ENCODE data around the gene OGT. TPM values are rescaled to one million over a fixed set of nuclear protein-coding genes. Genes with fewer than 3 reads are reported as not detected.

Gene OGT
- total RNA-seq, 1 donor: 200 TPM

GRCh38 chrX:71577682-71578081 lies 44.8 kb downstream of the OGT start:
- Histone ChIP-seq H3K27me3 (ENCODE audit: insufficient read depth, low read length) (no peaks in the 10 kb centered on the region), H2AFZ (ENCODE audit: low read length) (no peak overlapping the region), H3K4me1 (ENCODE audit: insufficient read depth, low read length) (no peaks in the 10 kb centered on the region), H3K4me3 (ENCODE audit: insufficient read depth, low read length) (no peak overlapping the region), H3K27ac (ENCODE audit: low read depth, low read length) (no peak overlapping the region), H3K79me2 (ENCODE audit: insufficient read depth, low read length) (peaks cover 2% of the 10 kb centered on the region), H3K36me3 (ENCODE audit: insufficient read depth, low read length) (peaks cover 25% of the 10 kb centered on the region), H4K20me1 (ENCODE audit: insufficient read depth, low read length) (no peaks in the 10 kb centered on the region), H3K9me3 (ENCODE audit: low read depth, low read length) (no peaks in the 10 kb centered on the region), H3K4me2 (ENCODE audit: insufficient read depth, low read length) (no peak overlapping the region)
- no peak for TF ChIP-seq CTCF (IDR thresholded peaks at IDR 0.05; ENCODE audit: extremely low read depth, low read depth, low read length)
- DNase-seq (ENCODE audit: insufficient read length, low spot score, missing footprints): no peak

GRCh38 chrX:71578253-71579135 lies 45.6 kb downstream of the OGT start, which contains the start of gene GCNA:
TSS of gene GCNA (plus strand) at chrX:71578437. CDS start at chrX:71580822, 2,385 bp downstream.
- no peaks in the 10 kb centered on the region for H3K4me1 ChIP-seq (ENCODE audit: insufficient read depth, low read length)
- H3K9me3 ChIP-seq (ENCODE audit: low read depth, low read length): no peaks in the 10 kb centered on the region
- H2AFZ ChIP-seq (ENCODE audit: low read length): no peak within 1 kb of the TSS
- peaks cover 18% of the 10 kb centered on the region for H3K36me3 ChIP-seq (ENCODE audit: insufficient read depth, low read length)
- TF ChIP-seq CTCF (IDR thresholded peaks at IDR 0.05; ENCODE audit: extremely low read depth, low read depth, low read length): no peak
- H4K20me1 ChIP-seq (ENCODE audit: insufficient read depth, low read length): no peaks in the 10 kb centered on the region
- no peak within 1 kb of the TSS for H3K27ac ChIP-seq (ENCODE audit: low read depth, low read length)
- H3K4me2 ChIP-seq (ENCODE audit: insufficient read depth, low read length): no peak within 1 kb of the TSS
- peaks cover 2% of the 10 kb centered on the region for H3K79me2 ChIP-seq (ENCODE audit: insufficient read depth, low read length)
- H3K4me3 ChIP-seq (ENCODE audit: insufficient read depth, low read length): no peak within 1 kb of the TSS
- no peak for DNase-seq (ENCODE audit: insufficient read length, low spot score, missing footprints)
- no peaks in the 10 kb centered on the region for H3K27me3 ChIP-seq (ENCODE audit: insufficient read depth, low read length)

- TF ChIP-seq CTCF (IDR thresholded peaks at IDR 0.05; ENCODE audit: extremely low read depth, low read depth, low read length): no peak
- Histone ChIP-seq H3K27ac (ENCODE audit: low read depth, low read length) (no peak overlapping the region), H3K36me3 (ENCODE audit: insufficient read depth, low read length) (peaks cover 10% of the 10 kb centered on the region), H2AFZ (ENCODE audit: low read length) (no peak overlapping the region), H3K9me3 (ENCODE audit: low read depth, low read length) (no peaks in the 10 kb centered on the region), H3K79me2 (ENCODE audit: insufficient read depth, low read length) (peaks cover 2% of the 10 kb centered on the region), H4K20me1 (ENCODE audit: insufficient read depth, low read length) (no peaks in the 10 kb centered on the region), H3K4me2 (ENCODE audit: insufficient read depth, low read length) (no peak overlapping the region), H3K4me3 (ENCODE audit: insufficient read depth, low read length) (no peak overlapping the region), H3K4me1 (ENCODE audit: insufficient read depth, low read length) (no peaks in the 10 kb centered on the region), H3K27me3 (ENCODE audit: insufficient read depth, low read length) (no peaks in the 10 kb centered on the region)
- no peak for DNase-seq (ENCODE audit: insufficient read length, low spot score, missing footprints)
Observed at GRCh38 chrX:71579136-71579989, 46.5 kb downstream of the OGT start.

DNA sequence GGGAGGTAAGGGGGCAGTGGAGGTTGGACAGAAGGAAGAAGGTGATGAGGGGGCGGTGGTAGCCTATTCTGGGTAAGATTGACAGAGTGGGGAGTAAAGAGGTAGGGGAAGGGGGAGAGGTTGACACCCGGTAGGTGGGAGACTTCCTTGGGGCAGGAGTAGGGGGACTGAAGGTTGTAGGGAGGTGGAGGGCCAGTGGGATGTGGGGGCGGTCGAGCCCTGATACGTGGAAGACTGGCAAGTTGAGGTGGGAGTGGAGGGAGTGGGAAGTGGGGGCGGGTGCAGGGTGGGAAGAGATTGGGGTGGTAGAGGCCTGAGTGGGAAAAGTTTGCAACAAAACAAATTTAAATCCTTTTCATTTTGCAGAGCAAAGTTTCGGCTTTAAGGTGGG lies 47.1 kb downstream of the OGT start:
- Histone ChIP-seq H3K27me3 (ENCODE audit: insufficient read depth, low read length) (no peaks in the 10 kb centered on the region), H2AFZ (ENCODE audit: low read length) (no peak overlapping the region), H3K4me1 (ENCODE audit: insufficient read depth, low read length) (no peaks in the 10 kb centered on the region), H3K4me2 (ENCODE audit: insufficient read depth, low read length) (no peak overlapping the region), H3K9me3 (ENCODE audit: low read depth, low read length) (no peaks in the 10 kb centered on the region), H3K79me2 (ENCODE audit: insufficient read depth, low read length) (peaks cover 2% of the 10 kb centered on the region), H3K27ac (ENCODE audit: low read depth, low read length) (no peak overlapping the region), H3K4me3 (ENCODE audit: insufficient read depth, low read length) (no peak overlapping the region), H3K36me3 (ENCODE audit: insufficient read depth, low read length) (peaks cover 4% of the 10 kb centered on the region), H4K20me1 (ENCODE audit: insufficient read depth, low read length) (no peaks in the 10 kb centered on the region)
- TF ChIP-seq CTCF (IDR thresholded peaks at IDR 0.05; ENCODE audit: extremely low read depth, low read depth, low read length): no peak
- DNase-seq (ENCODE audit: insufficient read length, low spot score, missing footprints): no peak
